ENCODE data around the gene RBFOX2.
A peak's percentile ranks its signal among the peaks of the same experiment; 100 is the strongest.

RBFOX2 gene

DNA sequence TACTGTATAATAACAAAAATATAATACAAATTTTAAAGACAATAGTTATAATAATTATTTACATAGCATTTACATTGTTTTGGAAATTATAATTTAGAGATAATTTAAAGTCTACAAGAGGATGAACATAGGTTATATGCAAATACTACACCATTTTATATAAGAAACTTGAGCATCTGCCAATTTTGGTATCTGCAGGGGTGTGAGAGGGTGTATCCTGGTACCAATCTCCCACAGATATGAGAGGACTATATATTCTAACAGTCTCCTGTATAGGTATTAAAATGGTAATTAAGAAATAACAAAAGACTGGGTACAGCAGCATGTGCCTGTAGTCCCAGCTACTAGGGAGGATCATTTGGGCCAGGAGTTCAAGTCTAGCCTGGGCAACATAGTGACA is 176.5 kb downstream of the RBFOX2 start:
- no peak overlapping the region for H3K4me3 ChIP-seq (ENCODE audit: low read depth, low read length)
- DNase-seq (ENCODE audit: low read depth): no peak

- H3K4me3 ChIP-seq (ENCODE audit: low read depth, low read length): no peak overlapping the region
Measured at GRCh38 chr22:35850831-35851230, 177.8 kb downstream of the RBFOX2 start.

DNA sequence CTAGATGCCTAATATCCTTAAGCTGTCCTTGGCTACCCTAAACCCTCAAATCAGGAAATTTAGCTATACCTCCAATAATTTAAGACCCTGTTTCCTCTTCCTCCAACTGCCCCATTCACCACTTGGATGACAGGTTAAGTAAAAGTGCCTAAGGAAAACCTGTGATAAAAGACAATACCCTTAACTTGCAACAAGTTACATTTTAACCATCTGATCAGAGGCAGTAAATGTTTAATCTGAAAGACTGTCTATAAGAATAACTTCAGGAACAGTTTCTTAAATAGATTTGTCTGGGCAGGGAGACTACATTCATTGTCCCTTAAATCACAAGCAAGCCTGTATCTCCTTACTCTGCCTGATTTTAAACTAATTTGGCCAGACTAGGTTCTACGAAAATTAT is 181.8 kb downstream of the RBFOX2 start:
- no peak overlapping the region for H3K4me3 ChIP-seq (ENCODE audit: low read depth, low read length)
- DNase-seq (ENCODE audit: low read depth): no peak

More at GRCh38 chr22:35850831-35851230, 177.8 kb downstream of the RBFOX2 start:
- DNase-seq (ENCODE audit: low read depth): no peak

- no peak for DNase-seq (ENCODE audit: low read depth)
- H3K4me3 ChIP-seq (ENCODE audit: low read depth, low read length): no peak overlapping the region
Measured at GRCh38 chr22:35844886-35845285, 183.7 kb downstream of the RBFOX2 start.

GRCh38 chr22:35842954-35843353 is 185.7 kb downstream of the RBFOX2 start:
- H3K4me3 ChIP-seq (ENCODE audit: low read depth, low read length): no peak overlapping the region
- DNase-seq (ENCODE audit: low read depth): no peak

DNA sequence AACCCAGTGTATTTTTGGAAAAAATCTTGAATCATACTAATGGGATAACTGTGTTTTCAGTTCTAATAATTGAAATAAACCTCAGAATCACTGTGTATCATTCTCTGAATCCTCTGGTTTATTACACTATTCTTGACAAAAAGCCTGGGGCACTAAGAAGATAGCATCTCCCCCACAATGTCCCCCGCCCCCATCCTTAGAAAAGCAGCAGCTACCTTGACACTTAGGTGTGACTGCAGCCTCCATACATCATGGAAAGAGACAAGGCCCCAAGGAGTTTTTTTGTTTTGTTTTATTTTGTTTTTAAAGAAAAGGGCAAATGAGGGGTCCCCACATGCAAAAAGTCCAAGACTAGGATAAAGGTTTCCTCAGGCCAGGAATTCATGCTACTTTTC is 186.1 kb downstream of the RBFOX2 start:
- no peak for DNase-seq (ENCODE audit: low read depth)
- H3K4me3 ChIP-seq (ENCODE audit: low read depth, low read length): no peak overlapping the region

DNA sequence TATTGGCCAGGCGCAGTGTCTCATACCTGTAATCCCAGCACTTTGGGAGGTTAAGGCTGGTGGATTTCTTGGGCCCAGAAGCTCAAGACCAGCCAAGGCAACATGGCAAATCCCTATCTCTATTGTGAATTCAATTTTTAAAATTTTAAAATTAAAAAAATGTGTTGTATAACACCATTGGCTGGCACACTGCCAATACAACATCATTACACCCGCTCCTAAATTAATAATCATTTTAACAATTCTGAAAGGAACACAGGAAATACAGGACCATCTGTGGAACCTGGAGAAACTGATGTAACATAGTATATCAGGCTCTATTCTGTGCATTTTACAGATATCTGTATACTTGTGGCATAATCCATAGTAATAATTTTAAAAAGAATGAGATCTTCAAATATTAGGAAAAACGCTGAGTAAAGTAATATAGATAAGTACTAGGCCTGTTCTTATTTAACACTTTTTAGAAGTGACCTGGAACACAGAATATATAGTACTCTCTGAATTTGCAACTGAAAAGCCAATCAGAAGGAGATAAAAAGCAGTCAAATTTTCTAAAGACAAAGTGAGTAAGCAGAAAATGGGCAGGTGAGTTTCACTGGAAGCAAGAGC is 186.6 kb downstream of the RBFOX2 start:
- no peak overlapping the region for H3K4me3 ChIP-seq (ENCODE audit: low read depth, low read length)
- no peak for DNase-seq (ENCODE audit: low read depth)

GRCh38 chr22:35840302-35840739 is 188.3 kb downstream of the RBFOX2 start:
- peak; percentile 97 for DNase-seq (ENCODE audit: low read depth)
- peak overlapping the region; percentile 55 for H3K4me3 ChIP-seq (ENCODE audit: low read depth, low read length)

GRCh38 chr22:35839841-35840301 is 188.8 kb downstream of the RBFOX2 start:
- H3K4me3 ChIP-seq (ENCODE audit: low read depth, low read length): peak overlapping the region; percentile 55
- no peak for DNase-seq (ENCODE audit: low read depth)

DNA sequence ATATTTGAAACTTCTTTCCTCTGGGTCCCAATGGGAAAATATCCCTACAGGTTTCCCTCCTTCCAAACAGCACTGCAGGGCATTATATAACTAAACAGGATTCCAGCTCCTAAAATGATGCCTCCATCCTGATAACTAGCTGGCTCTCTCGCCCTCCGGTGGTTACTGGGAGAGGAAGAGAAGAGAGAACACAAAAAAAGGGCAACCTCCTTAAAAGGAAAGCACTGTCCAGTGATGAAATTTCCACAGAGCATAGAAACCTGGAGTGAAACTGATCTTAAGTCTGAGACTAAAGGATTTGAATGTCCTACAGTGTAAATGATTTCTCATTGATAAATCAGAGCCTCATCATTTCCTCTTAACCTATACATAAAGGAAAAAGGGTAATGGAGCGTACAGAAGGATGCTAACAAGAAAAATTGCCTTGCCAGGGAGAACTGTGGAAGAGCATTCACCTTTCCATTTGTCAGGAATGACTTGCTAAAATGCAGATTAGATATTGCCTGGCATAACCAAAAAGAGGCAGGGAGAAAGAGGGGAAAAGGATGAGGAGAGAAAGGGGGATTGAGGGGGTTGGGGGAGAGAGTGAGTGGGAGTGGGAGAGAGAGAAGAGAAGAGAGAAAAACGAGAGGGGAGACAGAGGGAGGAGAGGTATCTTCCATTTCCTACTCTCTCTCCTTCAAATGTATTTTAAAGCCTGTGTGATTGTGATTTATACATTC is 189.6 kb downstream of the RBFOX2 start:
- H3K4me3 ChIP-seq (ENCODE audit: low read depth, low read length): peak overlapping the region; percentile 55
- no peak for DNase-seq (ENCODE audit: low read depth)

DNA sequence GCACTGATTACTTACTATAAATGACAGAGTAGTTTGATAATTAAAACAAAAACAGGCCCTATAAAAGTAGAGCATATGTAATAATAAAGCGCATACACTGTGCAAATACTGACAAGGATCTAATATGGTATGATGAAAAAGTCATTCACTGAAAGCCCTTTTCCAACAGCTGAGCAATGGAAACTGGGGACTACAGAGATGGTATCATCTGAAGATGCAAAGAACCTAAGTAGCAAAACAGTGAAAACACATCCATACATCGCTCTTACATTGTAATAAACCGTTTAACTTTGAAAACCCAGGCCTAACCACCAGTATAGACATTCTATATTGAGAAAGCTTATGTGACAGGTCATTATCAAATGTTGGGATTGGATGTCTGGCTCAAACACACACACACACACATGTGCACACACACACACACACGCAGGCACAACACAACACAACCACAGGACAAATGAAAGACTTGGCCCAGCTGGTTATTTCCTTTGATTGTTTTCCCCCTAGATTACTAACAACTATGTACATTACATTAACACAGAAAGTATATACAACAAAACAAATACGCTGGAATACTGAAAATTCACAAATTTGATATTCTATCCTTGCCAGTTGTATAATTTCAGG is 191.4 kb downstream of the RBFOX2 start:
- DNase-seq (ENCODE audit: low read depth): no peak
- peak overlapping the region; percentile 55 for H3K4me3 ChIP-seq (ENCODE audit: low read depth, low read length)

GRCh38 chr22:35835998-35836691 is 192.5 kb downstream of the RBFOX2 start:
- H3K4me3 ChIP-seq (ENCODE audit: low read depth, low read length): peak overlapping the region; percentile 55
- DNase-seq (ENCODE audit: low read depth): peak; percentile 73

DNA sequence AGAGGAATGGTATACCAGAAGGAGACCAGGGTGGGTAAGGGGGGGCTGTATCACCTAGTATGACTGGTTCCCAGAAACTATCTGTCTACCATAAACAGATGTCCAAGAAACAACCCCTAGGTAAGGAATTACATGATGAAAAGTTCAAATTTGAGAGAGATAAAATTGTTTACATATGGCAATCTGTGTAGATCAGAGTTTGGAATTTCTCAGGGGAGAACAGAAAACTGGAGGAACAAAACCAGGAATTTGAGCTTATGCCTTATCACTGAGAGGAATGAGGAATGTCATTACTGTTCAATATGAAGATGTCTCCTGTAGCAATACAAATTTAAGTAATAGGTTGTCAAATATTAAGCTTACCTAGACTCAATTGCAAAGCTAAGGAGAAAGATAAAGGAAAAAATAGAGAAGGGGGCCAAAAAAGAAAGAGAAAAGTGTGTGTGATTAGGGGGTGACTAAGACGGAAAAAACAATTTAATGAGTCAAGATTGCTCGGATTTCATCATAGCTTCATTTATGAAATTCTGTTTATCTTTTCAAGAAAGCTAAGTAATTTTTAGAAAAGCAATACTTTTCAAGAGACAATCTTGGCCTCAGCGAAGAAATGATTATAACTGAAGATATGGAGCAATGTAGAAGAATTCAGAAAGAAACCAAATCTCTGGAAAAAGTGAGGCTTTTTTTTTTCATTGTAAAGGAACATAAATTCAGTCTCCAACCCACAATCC is 193.2 kb downstream of the RBFOX2 start:
- no peak for DNase-seq (ENCODE audit: low read depth)
- H3K4me3 ChIP-seq (ENCODE audit: low read depth, low read length): peak overlapping the region; percentile 55

DNA sequence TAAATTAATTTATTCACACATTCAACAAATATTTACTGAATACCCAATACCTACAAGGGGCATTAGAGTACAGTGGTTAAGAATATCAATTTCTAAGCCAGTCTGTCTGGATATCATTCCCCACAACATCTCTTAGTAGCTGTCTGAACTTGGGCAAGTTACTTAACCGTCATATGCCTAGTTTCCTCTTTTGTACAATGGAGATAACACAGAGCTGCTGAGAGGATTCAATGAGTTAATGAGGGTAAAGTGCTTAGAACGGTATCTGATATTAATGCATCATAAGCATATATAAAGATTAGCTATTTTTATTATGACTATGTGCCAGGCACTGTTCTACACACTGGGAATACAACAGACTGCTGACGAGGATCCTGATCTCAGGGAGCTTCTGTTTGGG is 194.6 kb downstream of the RBFOX2 start:
- DNase-seq (ENCODE audit: low read depth): no peak
- peak overlapping the region; percentile 55 for H3K4me3 ChIP-seq (ENCODE audit: low read depth, low read length)

- no peak for DNase-seq (ENCODE audit: low read depth)
- H3K4me3 ChIP-seq (ENCODE audit: low read depth, low read length): no peak overlapping the region
Measured at GRCh38 chr22:35830305-35830704, 198.3 kb downstream of the RBFOX2 start.

DNA sequence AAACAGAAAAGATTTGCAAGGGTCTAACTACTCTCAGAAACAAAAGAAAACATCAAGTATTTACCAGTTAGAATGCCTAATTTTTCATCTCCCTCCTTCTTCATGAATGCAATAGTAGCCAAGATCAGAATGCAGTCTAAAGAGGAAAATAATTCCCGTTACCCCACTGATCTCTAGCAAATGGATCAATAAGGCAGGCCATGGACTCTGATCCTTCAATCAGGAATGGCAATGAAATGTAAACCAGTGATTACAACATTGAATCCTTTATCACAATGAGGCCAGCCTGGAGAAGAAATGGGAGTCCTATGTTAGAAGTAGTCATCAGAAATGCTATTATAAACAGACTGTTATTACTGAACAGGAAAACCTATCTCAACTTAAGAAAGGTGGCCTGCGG is 204.4 kb downstream of the RBFOX2 start:
- no peak for DNase-seq (ENCODE audit: low read depth)
- no peak overlapping the region for H3K4me3 ChIP-seq (ENCODE audit: low read depth, low read length)

DNA sequence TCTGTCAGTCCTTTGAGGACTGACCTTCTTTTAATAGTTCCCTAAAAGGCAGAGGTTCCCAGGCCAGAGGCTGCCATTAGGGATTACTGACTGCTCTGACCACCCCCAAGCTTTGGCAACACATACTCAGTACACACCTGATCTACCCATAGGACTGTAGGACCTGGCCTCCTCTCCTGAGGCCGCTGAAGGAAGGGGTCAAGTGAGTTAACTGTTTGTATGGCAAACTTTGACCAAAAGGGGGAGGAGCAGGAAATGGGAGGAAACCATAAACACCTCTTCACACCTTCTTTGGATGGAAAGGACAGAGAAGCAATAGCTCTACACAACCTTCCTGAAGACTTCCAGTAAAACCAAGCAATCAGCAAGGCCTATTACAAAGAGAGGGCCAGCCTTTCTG is 207.0 kb downstream of the RBFOX2 start:
- no peak for DNase-seq (ENCODE audit: low read depth)
- H3K4me3 ChIP-seq (ENCODE audit: low read depth, low read length): no peak overlapping the region

GRCh38 chr22:35819421-35819820 is 209.2 kb downstream of the RBFOX2 start:
- no peak for DNase-seq (ENCODE audit: low read depth)
- H3K4me3 ChIP-seq (ENCODE audit: low read depth, low read length): no peak overlapping the region

- no peak overlapping the region for H3K4me3 ChIP-seq (ENCODE audit: low read depth, low read length)
Measured at GRCh38 chr22:35818897-35819296, 209.7 kb downstream of the RBFOX2 start.

More at GRCh38 chr22:35818897-35819296, 209.7 kb downstream of the RBFOX2 start:
- DNase-seq (ENCODE audit: low read depth): no peak
